Measurements from ENCODE around the gene MARCHF3. TPM values are rescaled to one million over a fixed set of nuclear protein-coding genes. Genes with fewer than 3 reads are reported as not detected.

The MARCHF3 gene
- total and polyA plus RNA-seq, 10 donors: 2.3 to 14.8 (median 10.9) TPM

GRCh38 chr5:127046343-127047072, 16.1 kb upstream of the MARCHF3 start:
- peaks cover 0 to 6% (median 1%) of the 10 kb centered on the region in 6 donors for H3K4me1 ChIP-seq
- H3K4me3 ChIP-seq: no peak overlapping the region
- intact Hi-C loops (cut with DNase I; ENCODE audit: low total_unique reads): no loop called here
- H3K27ac ChIP-seq: no peak overlapping the region
- 86 to 97% (median 93%) methylated on average over 4 of the region's 4 CpGs for WGBS, 5 donors
- H3K36me3 ChIP-seq: peaks cover 0 to 4% (median 0%) of the 10 kb centered on the region in 6 donors
- TF ChIP-seq POLR2A (IDR thresholded peaks at IDR 0.05) (no peak), POLR2AphosphoS5 (IDR thresholded peaks at IDR 0.05) (no peak), CTCF (IDR thresholded peaks at IDR 0.05 in 8 of 11, conservative IDR thresholded peaks at IDR 0.05 in 3 of 11) (no peak)
- H3K27me3 ChIP-seq (replicated peaks in 1 of 7): no peaks in the 10 kb centered on the region
- no peak for DNase-seq
- no peaks in the 10 kb centered on the region for H3K9me3 ChIP-seq

GRCh38 chr5:127042593-127042992, 12.2 kb upstream of the MARCHF3 start:
- H3K9me3 ChIP-seq: no peaks in the 10 kb centered on the region
- peaks cover 0 to 8% (median 4%) of the 10 kb centered on the region in 6 donors for H3K4me1 ChIP-seq
- H3K36me3 ChIP-seq: peaks cover 0 to 3% (median 0%) of the 10 kb centered on the region in 6 donors
- intact Hi-C loops (cut with DNase I; ENCODE audit: low total_unique reads): no loop called here
- no peak overlapping the region for H3K4me3 ChIP-seq
- TF ChIP-seq CTCF (IDR thresholded peaks at IDR 0.05 in 8 of 11, conservative IDR thresholded peaks at IDR 0.05 in 3 of 11) (peak in 3 of 11 experiments; percentile 6 to 18 (median 6)), POLR2A (IDR thresholded peaks at IDR 0.05) (no peak)
- WGBS, 5 donors: 85 to 93% (median 90%) methylated on average over 2 of the region's 2 CpGs
- H3K27ac ChIP-seq: no peak overlapping the region
- DNase-seq: no peak
- no peaks in the 10 kb centered on the region for H3K27me3 ChIP-seq (replicated peaks in 1 of 7)

- peaks cover 0 to under 1% (median 0%) of the 10 kb centered on the region in 6 donors for H3K36me3 ChIP-seq
- DNase-seq: no peak
- no peaks in the 10 kb centered on the region for H3K9me3 ChIP-seq
- H3K4me1 ChIP-seq: peaks cover 0 to 8% (median 4%) of the 10 kb centered on the region in 6 donors
- H3K27ac ChIP-seq: no peak overlapping the region
- intact Hi-C loops (cut with DNase I; ENCODE audit: low total_unique reads): no loop called here
- WGBS, 5 donors: 62 to 81% (median 79%) methylated on average over 3 of the region's 3 CpGs
- no peaks in the 10 kb centered on the region for H3K27me3 ChIP-seq (replicated peaks in 1 of 7)
- TF ChIP-seq POLR2AphosphoS5 (IDR thresholded peaks at IDR 0.05): no peak
- no peak for TF ChIP-seq POLR2A (IDR thresholded peaks at IDR 0.05)
- TF ChIP-seq CTCF (IDR thresholded peaks at IDR 0.05 in 8 of 11, conservative IDR thresholded peaks at IDR 0.05 in 3 of 11): no peak
- no peak overlapping the region for H3K4me3 ChIP-seq
These were observed 11.2 kb upstream of the MARCHF3 start for GRCh38 chr5:127041571-127041970.

GRCh38 chr5:127040796-127041520, 10.6 kb upstream of the MARCHF3 start:
- no peaks in the 10 kb centered on the region for H3K27me3 ChIP-seq (replicated peaks in 1 of 7)
- H3K4me1 ChIP-seq: peaks cover 0 to 8% (median 4%) of the 10 kb centered on the region in 6 donors
- H3K36me3 ChIP-seq: no peaks in the 10 kb centered on the region
- no peaks in the 10 kb centered on the region for H3K9me3 ChIP-seq
- no peak for DNase-seq
- no peak for TF ChIP-seq CTCF (IDR thresholded peaks at IDR 0.05 in 8 of 11, conservative IDR thresholded peaks at IDR 0.05 in 3 of 11)
- TF ChIP-seq POLR2A (IDR thresholded peaks at IDR 0.05): no peak
- TF ChIP-seq POLR2AphosphoS5 (IDR thresholded peaks at IDR 0.05): no peak
- 63 to 78% (median 65%) methylated on average over 9 of the region's 9 CpGs for WGBS, 5 donors
- H3K27ac ChIP-seq: no peak overlapping the region
- H3K4me3 ChIP-seq: no peak overlapping the region
- intact Hi-C loops (cut with DNase I; ENCODE audit: low total_unique reads): no loop called here

All from spleen (tissue), 11 donors.